Activated CD4-positive, alpha-beta T cell treated with anti-CD3 and anti-CD28 coated beads, Interleukin-2, Interleukin-6, amounts not matched to agents 100 ng/mL and 50 ng/mL, durations not matched to agents 16 hours and 8 hours (primary cell): ENCODE data around the gene MGAT5.

Source experiments
- DNase-seq: peaks from one replicate; pipeline ENCODE4 v3.0.0-alpha.2; 2020

Gene MGAT5

GRCh38 chr2:134489732-134490384 lies 236.0 kb downstream of the MGAT5 start:
- DNase-seq: no peak

- DNase-seq: no peak
These were observed 236.7 kb downstream of the MGAT5 start for GRCh38 chr2:134490559-134490958.

- DNase-seq: no peak
These were observed 237.2 kb downstream of the MGAT5 start for GRCh38 chr2:134491022-134491421.

- DNase-seq: no peak
These were observed 238.0 kb downstream of the MGAT5 start for GRCh38 chr2:134491771-134492441.

GRCh38 chr2:134493797-134494196 lies 239.9 kb downstream of the MGAT5 start:
- DNase-seq: no peak

GRCh38 chr2:134498654-134499053 lies 244.8 kb downstream of the MGAT5 start:
- DNase-seq: no peak

GRCh38 chr2:134499307-134499926 lies 245.5 kb downstream of the MGAT5 start:
- DNase-seq: no peak

GRCh38 chr2:134500211-134500935 lies 246.5 kb downstream of the MGAT5 start:
- no peak for DNase-seq

- no peak for DNase-seq
These were observed 247.7 kb downstream of the MGAT5 start for GRCh38 chr2:134501476-134502091.

- DNase-seq: no peak
These were observed 248.2 kb downstream of the MGAT5 start for GRCh38 chr2:134502104-134502503.
